WI38 (cell line): ENCODE results near the gene LRP1B.

Experiments used
- H3K4me3 ChIP-seq: 2 replicates; pipeline ENCODE4 v1.5.1; 2011; ENCODE audit warnings: low read depth, mild to moderate bottlenecking, control low read depth, low read length
- TF ChIP-seq, protein P1 (sequence below): IDR thresholded peaks from 2 replicates; pipeline ENCODE4 v1.5.1; 2012; ENCODE audit warnings: low read depth, mild to moderate bottlenecking, control low read depth, low read length

Gene LRP1B

GRCh38 chr2:140580532-140581151 is 1550.2 kb downstream of the LRP1B start:
- TF ChIP-seq, protein P1, sequence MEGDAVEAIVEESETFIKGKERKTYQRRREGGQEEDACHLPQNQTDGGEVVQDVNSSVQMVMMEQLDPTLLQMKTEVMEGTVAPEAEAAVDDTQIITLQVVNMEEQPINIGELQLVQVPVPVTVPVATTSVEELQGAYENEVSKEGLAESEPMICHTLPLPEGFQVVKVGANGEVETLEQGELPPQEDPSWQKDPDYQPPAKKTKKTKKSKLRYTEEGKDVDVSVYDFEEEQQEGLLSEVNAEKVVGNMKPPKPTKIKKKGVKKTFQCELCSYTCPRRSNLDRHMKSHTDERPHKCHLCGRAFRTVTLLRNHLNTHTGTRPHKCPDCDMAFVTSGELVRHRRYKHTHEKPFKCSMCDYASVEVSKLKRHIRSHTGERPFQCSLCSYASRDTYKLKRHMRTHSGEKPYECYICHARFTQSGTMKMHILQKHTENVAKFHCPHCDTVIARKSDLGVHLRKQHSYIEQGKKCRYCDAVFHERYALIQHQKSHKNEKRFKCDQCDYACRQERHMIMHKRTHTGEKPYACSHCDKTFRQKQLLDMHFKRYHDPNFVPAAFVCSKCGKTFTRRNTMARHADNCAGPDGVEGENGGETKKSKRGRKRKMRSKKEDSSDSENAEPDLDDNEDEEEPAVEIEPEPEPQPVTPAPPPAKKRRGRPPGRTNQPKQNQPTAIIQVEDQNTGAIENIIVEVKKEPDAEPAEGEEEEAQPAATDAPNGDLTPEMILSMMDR, result no peak
- H3K4me3 ChIP-seq, result no peak overlapping the region

DNA sequence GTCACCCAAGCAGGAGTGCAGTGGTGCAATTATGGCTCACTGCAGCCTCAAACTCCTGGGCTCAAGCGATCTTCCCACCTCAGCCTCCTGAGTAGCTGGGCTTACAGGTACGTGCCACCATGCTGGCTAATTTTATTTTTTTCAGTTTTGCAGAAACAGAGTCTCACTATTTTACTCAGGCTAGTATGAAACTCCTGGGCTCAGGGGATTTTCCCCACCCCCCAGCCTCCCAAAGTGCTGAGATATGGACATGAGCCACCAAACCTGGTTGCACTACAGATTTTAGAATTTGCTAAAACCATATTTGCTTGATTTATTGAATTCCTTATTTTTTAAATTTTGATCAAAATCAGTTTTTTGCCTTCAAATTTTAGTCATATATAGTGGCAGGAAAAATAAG is 1553.4 kb downstream of the LRP1B start:
- TF ChIP-seq, protein P1, result no peak
- no peak overlapping the region for H3K4me3 ChIP-seq

DNA sequence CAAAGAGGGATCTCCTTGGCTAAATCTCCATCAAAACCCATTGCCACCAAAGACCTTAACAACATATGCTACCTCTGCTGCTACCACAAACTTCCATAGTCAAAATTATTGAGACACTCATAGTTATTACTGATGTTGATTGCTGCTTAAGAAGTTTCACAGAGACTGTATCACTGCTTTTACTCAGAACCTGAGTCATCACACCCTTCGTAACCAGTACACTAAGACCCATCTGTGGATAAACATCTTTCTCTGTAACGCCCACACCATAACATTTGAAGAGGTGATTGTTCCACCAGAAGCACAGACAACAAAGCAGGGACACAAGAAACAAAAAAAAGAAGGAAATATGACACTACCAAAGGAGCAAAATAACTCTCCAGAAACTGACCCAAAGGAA is 1563.1 kb downstream of the LRP1B start:
- TF ChIP-seq, protein P1, result no peak

GRCh38 chr2:140565756-140566155 is 1565.1 kb downstream of the LRP1B start:
- H3K4me3 ChIP-seq, result no peak overlapping the region
- TF ChIP-seq, protein P1, result no peak

More for the DNA sequence above, 1563.1 kb downstream of the LRP1B start:
- H3K4me3 ChIP-seq, result no peak overlapping the region

GRCh38 chr2:140555701-140556100 is 1575.1 kb downstream of the LRP1B start:
- TF ChIP-seq, protein P1, result no peak
- H3K4me3 ChIP-seq, result no peak overlapping the region

DNA sequence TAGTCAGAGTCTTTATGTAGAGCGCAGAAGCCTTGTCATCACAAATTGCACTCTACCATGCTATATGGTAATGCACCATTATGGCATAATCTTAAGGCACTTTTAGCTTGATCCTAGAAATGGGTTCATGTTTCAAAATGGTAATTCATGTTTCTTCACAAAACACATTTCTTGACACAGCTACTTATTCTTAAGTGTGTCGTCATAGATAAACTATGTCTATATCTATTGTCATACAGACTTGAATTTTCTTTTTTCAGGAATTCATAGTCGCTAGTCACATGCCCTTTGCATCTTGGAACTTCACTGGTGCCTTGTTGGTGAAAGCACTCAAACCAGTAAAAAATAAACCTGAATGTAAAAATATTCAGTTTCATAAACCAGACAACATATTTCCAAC is 1578.2 kb downstream of the LRP1B start:
- TF ChIP-seq, protein P1, result no peak
- no peak overlapping the region for H3K4me3 ChIP-seq

- TF ChIP-seq, protein P1, result no peak
Measured at GRCh38 chr2:140551287-140551686, 1579.5 kb downstream of the LRP1B start.

More at GRCh38 chr2:140551287-140551686, 1579.5 kb downstream of the LRP1B start:
- no peak overlapping the region for H3K4me3 ChIP-seq
